AG10803 (cell line): ENCODE data around the gene SH3BP2.

Source experiments
- DNase-seq: peaks from one replicate; pipeline ENCODE4 v3.0.0; 2010; ENCODE audit warnings: low read depth
- H3K4me3 ChIP-seq: 2 replicates; pipeline ENCODE4 v1.5.1; 2011; ENCODE audit warnings: mild to moderate bottlenecking, low read length, control low read depth
- CTCF ChIP-seq: conservative IDR thresholded peaks from 2 replicates; pipeline ENCODE4 v1.5.1; 2011; ENCODE audit warnings: mild to moderate bottlenecking, low read length, control low read depth, inconsistent platforms

The SH3BP2 gene

GRCh38 chr4:2781911-2782310 lies 11.0 kb upstream of the SH3BP2 start:
- no peak for DNase-seq
- no peak overlapping the region for H3K4me3 ChIP-seq
- no peak for TF ChIP-seq CTCF

GRCh38 chr4:2783790-2784189 lies 9.1 kb upstream of the SH3BP2 start:
- no peak overlapping the region for H3K4me3 ChIP-seq
- TF ChIP-seq CTCF = no peak
- no peak for DNase-seq

GRCh38 chr4:2785613-2786012 lies 7.3 kb upstream of the SH3BP2 start:
- no peak overlapping the region for H3K4me3 ChIP-seq
- no peak for DNase-seq
- TF ChIP-seq CTCF = no peak

GRCh38 chr4:2786152-2786671 lies 6.7 kb upstream of the SH3BP2 start:
- no peak for TF ChIP-seq CTCF
- H3K4me3 ChIP-seq = no peak overlapping the region
- no peak for DNase-seq

- no peak for TF ChIP-seq CTCF
- no peak for DNase-seq
- no peak overlapping the region for H3K4me3 ChIP-seq
These were observed 6.1 kb upstream of the SH3BP2 start for GRCh38 chr4:2786794-2787229.

GRCh38 chr4:2787230-2788100 lies 5.4 kb upstream of the SH3BP2 start:
- no peak for TF ChIP-seq CTCF
- no peak overlapping the region for H3K4me3 ChIP-seq
- no peak for DNase-seq

- no peak for DNase-seq
- no peak for TF ChIP-seq CTCF
- no peak overlapping the region for H3K4me3 ChIP-seq
These were observed 4.8 kb upstream of the SH3BP2 start for GRCh38 chr4:2788101-2788500.
